RKO (cell line): Measurements from ENCODE around the gene TXNDC8.

Source experiments
- DNase-seq: peaks from one replicate; pipeline ENCODE4 v3.0.0-alpha.2; 2016; ENCODE audit warnings: low spot score

The TXNDC8 gene

DNA sequence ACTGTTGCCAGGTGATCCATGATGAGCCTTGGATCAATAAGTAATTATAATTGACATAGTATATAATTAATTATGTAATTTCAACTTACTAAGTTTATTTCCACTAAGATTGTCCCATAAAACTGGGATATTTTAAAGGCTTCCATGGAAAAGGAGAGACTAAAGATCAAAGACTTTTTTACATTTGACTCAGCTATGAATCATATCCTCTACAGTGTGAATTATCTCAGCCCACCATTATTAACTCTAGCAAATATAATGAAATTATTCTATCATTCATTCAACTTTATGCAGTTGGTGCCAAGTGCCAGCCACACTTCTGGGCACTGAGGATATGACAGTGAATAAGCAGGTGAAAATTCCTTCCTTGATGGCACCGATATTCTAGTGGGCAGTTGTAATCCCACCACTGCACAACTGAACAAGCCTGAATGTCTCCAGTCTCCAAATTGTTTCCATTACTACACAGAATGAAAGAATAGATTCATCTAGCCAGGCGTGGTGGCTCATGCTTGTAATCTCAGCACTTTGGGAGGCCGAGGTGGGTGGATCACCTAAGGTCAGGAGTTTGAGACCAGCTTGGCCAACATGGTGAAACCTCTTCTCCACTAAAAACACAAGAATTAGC is 59.5 kb downstream of the TXNDC8 start:
- peak; percentile 69 for DNase-seq

DNA sequence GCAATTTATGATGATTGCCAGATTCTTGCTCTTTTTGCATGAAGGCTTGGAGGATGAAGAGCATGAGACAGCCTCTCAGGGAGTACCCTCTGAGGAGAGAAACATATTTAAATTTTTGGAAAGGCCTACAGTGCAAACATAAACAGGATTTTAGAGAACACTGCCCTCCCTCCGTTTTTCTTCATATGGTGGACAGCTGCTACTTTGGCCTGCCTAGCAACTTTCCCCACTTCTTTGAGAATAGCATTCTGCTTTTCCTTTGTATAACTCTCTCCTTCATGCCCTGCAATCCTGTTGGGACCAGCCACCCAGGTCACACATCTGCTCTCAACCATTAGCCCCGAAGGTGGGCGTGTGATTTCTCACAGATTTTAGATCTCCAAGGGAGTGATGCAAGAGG is 60.9 kb downstream of the TXNDC8 start:
- DNase-seq = no peak

DNA sequence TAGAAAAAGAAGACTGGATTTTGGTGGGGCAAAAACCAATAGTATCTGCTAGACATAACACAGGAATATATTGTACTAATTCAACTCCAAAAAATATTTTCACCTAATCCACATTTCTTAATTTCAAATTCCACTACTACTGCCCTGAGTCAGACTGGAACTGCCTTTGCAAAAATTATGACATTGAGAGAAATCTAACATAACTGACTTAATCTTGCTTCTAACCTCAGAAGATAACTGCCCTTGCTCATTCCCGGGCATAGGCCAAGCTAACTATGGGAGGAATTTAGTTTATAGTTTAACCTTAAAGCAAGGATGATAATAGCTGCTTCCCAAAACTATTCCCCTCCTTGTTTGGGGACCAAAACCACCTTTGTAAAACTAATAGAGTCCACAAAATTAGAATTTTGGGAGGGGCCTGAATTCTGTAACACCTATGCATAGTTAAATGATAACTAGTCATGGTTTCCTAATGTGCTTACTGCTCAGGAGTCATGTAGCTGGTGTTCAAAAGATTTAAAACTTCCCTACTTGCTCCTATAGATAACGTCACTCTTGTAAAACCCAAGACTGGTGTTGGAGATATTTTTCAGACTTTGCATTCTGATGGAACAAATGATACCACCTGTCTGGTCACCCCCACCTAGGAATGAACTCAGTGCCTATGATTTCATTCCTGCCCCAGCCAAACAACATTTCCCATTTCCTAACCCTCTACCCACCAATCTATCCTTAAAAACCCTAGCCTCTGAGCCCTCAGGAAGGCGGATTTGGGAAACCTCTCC is 67.3 kb downstream of the TXNDC8 start:
- DNase-seq = no peak

DNA sequence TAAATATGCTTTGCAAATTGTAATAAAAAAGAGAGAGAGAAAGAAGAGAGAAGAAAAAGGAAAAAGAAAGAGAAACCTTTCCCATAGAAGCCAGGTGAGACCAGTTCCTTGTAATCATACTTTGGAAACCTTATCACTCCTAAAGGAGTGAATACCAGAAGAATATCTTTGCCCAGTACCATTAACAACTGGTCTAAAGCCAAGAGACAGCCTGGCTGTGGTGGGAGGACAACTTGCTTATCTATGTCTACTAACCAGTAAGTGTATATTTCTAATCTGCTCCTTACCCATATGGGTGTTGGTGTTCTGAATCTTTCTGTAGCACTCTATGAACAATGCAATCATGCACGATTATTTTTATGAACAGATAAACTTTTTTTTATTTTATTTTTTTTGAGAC is 70.9 kb downstream of the TXNDC8 start:
- no peak for DNase-seq

DNA sequence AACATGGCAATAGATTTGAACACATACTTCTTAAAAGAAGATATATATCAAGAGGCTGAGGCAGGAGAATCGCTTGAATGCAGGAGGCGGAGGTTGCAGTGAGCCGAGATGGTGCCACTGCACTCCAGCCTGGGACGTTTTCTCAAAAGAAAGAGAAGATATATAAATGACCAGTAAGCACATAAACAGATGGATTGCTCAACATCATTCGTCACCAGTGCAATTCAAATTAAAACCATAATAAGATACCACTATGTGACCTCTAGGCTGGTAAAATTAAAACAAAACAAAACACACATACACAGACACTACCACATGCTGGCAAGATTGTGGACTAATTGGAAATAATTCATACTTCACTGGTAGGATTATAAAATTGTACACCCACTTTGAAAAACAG is 76.0 kb downstream of the TXNDC8 start:
- no peak for DNase-seq

DNA sequence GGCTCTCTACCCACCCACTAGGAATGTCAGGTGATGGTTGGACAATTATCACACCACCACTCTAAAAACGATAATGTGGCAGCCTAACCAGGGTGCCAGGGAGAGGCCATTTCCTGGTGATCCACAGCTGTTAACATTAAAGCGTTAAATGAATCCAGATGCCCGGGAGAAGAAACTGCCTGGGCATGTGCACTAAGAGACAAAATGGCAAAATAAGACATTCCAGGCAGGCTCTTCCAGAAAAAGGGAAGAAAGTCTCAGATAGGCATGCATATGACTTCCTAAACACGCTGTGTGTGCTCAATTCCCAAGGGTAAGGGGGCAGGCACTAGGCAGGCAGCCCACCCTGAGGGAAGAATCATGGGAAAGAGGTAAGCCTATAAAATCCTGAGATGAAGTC is 76.8 kb downstream of the TXNDC8 start:
- DNase-seq = no peak

DNA sequence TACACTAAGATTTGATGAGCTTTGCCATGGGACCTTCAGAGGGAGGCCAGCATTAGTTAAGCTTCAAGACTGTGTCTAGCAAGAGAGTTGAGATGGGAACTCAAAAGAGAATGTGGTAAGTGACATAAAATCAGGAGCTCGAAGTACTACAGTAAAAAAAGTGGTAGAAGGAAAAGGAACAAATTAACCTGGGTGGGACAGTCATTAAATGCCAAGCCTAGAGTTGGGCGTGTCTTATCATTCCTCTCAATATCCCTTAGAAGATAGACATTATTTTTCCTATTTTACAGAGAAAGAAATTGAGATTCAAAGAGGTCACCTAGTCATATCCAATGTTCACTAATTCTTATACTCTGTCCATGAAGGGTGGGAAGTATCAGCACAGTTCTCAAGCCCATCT is 78.1 kb downstream of the TXNDC8 start:
- no peak for DNase-seq

DNA sequence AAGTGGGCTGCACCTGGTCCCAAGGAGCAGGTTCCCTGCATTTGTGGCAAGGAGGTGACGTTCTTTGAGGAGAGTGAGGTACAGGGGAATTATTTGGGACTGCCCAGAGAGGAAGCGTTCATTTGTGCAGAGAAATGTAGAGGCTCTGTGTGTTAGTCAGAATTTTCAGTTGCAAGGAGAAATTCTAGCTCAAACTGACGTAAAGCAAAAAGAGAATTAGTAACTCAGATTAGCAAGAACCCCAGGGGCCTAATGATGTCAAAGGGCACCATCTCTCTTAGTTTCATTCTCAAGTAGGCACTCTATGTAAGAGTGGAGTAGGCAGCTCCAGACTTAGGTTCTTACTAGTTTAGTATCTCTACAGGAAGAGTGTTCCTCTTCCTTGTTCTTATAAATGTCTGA is 79.0 kb downstream of the TXNDC8 start:
- DNase-seq = no peak

DNA sequence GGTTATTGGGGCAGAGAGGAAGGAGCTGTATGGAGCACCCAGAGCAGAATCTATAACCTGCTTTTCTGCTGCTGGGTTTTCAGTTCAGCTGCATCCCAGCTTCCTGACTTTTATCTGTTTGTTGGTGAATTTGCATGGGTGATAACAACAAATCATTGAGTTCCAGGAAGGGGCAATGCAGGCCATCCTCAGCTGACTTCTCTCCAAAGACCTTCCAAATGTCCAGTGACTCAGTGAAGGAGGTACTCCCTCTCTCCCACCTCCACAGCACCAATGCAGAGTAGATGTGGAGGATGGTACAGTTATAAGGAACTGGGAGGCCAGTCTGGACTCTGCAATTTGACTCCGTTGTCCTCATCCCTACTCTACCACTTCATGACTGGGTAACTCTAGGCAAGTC is 79.7 kb downstream of the TXNDC8 start:
- DNase-seq = no peak

DNA sequence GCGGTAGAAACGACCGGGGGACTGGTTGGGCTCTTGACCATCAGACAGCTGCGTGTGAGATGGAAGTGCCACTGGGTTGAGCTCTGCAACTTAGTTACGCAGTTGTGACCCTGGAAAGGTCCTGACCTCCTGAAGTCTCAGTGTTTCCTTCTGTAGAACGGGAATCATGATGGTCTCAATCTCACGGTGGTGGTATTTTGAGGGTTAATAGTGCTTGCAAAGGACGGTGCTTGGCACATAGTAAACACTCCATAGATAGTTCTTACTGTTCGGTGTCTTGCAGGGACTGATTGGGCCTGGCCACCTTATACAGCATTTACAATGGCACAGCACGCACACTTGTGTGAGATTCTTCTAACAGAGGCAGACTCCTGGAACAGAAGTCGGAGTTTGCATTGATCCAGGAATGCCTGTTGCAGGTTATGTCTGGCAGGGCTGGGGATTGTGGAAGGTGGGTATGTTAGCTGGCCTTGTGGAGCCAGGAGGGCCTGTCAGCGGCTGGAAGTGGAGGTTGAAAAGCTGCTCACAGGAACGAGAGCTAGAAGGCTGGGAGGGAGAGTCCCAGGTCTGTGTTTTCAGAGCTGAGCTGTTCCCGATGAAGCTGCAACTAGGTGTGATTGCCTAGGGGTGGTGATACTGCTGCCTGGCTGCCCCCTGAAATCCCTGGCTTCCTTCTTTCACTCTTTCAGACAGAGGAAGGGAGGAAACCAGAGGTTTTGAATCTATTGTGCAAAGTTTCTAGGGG is 80.4 kb downstream of the TXNDC8 start:
- no peak for DNase-seq

DNA sequence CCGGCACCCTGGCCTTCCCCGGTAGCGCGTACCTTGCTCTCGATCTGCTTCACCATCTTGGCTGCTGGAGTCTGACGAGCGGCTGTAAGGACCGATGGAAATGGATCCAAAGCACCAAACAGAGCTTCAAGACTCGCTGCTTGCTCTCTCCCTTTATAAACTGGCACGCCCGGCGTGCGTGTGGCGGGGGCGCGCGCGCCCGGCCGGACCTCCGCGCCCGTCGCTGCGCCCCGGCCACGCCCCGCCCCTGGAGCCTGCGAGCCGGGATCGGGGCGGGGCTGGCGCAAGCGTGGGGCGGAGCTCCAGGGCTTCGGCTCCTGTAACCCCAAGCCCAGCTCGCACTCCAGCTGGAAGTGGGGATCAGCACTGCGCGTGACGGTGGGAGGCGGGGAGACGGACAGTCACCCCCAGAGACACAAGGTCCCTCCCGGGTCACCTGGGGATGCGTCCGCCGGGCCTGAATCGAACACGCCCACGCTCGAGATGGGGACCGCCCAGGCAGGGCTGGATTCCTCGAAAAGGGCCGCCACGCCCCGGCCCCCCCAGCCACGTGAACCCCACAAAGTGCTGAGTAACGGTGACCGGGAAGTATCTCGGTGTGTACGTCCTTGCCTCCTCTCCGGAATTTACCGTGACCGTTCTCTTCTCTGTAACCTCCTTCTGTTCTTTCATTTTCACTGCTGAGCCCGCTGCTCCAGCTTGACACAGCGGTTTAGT is 81.1 kb downstream of the TXNDC8 start, which contains the start of gene TXN:
TXN (minus strand) TSS at position 128 of the 717 bp plus-strand sequence; CDS start at position 56, 72 bp downstream.
- peak; percentile 94 for DNase-seq

DNA sequence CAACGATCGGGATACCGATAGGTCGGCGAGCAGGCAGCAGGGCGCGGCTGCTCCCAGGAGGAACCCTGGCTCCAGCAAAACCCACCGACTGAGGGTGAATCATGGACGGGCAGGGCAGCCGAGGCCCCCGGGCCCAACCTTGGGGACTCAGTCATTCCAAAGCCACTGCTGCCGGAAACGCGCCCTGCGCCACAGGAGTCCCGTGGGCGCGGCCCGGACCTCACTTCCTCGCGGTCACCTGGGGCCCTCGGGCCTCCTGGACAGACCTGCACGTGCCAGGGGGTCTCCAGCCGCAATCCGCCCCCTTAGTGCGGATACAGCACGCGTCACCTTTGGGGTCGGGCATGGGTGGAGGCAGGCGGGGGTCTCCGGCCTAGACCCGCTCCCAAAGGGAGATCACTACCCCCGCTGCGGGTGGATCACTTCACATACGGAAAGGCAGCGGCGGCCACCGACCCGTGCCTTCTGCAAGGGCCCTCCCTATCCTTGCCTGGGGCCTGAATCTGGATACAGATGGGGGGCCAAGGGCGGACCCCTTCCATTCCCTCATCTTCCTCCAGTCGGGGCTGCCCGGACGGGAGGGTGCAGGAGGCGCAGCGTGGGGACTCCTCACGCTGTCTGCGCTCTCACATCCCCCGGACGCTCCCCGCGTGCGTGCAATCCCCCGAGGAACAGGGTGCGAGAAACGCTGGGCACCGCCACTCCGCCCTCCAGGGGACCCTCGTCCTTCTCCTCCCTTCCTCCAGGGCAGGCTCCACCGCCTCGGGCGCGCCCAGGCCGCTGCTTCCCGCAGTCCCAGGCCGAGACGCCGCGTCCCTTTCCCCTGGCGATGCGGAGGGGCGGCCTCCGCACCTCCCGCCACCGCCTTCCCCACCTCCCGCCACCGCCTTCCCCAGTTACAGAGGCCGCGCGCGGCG is 81.9 kb downstream of the TXNDC8 start:
- peak; percentile 84 for DNase-seq

DNA sequence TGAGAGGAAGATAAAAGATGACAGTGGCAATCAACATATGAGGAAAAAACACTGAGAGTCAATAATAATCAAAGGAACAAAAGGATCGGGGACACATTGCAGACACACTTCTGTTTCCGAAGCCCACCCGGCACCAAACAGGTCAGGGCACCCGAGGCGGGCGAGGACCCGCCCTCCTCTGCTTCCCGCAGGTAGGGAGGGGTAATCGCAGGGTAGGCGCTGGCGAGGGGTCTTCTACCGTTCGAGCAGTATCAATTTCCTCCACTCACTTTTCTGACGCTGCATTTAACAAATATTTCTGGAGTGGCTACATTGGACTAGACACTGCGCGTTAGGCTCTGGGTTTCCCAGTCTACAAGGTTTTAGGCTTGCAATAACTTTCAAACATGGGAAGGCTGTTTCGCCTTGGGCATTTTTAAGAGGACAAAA is 82.6 kb downstream of the TXNDC8 start:
- no peak for DNase-seq

DNA sequence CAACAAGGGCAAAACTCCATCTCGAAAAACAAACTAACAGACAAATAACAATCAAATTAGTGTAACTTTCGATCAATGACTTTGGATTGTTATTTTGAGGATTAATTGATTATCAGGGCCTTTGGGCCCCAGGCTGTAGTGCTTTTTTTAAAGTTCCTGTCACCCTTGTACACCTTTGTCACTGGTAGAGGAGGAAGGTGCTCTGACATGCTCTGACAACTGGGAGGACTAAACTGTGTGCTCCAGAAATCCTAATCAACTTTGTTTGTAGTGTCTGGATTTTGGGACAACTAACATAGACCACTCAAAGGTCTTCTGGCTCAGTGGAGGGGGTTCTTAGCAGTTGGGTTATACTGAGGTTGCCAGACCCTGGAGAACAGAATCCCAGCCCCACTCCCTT is 83.2 kb downstream of the TXNDC8 start:
- DNase-seq = no peak
